Sigmoid colon (tissue), 4 donors: ENCODE results near the gene CDK5R1.

Source experiments
- POLR2A ChIP-seq, 2 donors: fragments of 450-650 bp; IDR thresholded peaks; one replicate each; pipeline ENCODE4 v1.6.1; 2016; ENCODE audit warnings: antibody characterized with exemption in 2 of 2, mild to moderate bottlenecking in 2 of 2, moderate library complexity in 2 of 2
- POLR2AphosphoS5 ChIP-seq, 4 donors: sonication (generic); formaldehyde crosslinking; IDR thresholded peaks; one replicate each; pipeline ENCODE4 v1.6.1; 2017; ENCODE audit warnings: antibody characterized with exemption in 4 of 4

GRCh38 chr17:32516940-32517701, 30.3 kb downstream of the CDK5R1 start:
- TF ChIP-seq POLR2AphosphoS5 (IDR thresholded peaks at IDR 0.05) (no peak), POLR2A (IDR thresholded peaks at IDR 0.05) (no peak)
